ENCODE measurements around the gene SLAMF7.
"Not testable (repeated sequence)": the region's sequence is repeated elsewhere in the genome, so short reads cannot be mapped to it uniquely, and the experiment has no call there.

Gene SLAMF7

DNA sequence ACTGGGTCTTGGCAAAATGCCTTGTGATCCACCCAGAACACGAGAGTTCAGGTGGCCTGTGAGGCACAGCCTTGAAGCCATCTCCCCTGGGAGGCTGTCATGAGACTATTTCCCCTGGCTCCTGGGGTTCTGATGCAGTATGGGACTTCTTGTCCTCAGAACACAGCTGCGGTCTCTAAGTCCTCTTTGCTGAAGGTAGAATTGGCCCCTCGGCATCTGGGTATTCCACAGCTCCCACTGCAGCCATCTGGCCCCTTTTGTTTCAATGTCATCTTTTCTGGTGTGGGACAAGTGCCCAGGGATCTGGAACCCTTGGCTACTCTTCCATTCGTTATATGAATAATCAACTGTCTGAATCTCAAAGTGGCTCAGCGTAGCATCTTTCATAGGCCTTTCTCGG lies 39.9 kb downstream of the SLAMF7 start:
- DNase-seq, result no peak

GRCh38 chr1:160779626-160780397 lies 40.8 kb downstream of the SLAMF7 start:
- no peak for DNase-seq

GRCh38 chr1:160780398-160780755 lies 41.3 kb downstream of the SLAMF7 start:
- no peak for DNase-seq

GRCh38 chr1:160781186-160781766 lies 42.2 kb downstream of the SLAMF7 start:
- no peak for DNase-seq

GRCh38 chr1:160781914-160782689 lies 43.1 kb downstream of the SLAMF7 start:
- no peak for DNase-seq

- DNase-seq, result not testable (repeated sequence)
Observed at GRCh38 chr1:160782988-160783765, 44.1 kb downstream of the SLAMF7 start.

DNA sequence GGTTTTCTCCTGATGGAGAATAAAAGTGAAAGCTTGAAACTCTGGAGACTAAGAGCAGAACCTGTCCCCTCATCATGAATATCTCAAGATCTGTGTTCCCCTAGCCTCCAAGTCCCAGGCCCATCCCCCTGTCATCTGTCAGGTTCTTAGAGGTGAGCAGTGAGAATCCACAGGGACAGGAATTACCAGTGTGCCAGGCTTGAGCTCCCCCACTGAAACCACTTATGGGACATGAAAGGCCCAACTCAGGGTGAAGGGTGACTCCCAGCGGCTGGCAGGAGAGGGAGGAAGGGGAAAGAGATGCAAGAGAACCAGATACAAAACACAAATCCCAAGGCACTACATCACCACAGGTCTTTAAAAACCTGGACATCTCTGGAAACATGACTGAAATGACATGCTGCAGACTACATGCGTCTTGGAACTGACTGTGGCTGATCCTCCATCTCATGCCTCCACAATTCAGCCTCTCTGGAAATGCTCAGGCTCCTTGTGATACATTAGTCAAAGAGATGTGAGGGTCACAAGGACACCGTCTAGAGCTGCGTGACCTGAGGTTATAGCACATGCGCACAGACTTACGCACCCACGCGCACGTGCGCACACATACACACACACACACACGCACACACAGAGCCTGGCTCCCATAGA lies 50.1 kb downstream of the SLAMF7 start:
- DNase-seq, result no peak

DNA sequence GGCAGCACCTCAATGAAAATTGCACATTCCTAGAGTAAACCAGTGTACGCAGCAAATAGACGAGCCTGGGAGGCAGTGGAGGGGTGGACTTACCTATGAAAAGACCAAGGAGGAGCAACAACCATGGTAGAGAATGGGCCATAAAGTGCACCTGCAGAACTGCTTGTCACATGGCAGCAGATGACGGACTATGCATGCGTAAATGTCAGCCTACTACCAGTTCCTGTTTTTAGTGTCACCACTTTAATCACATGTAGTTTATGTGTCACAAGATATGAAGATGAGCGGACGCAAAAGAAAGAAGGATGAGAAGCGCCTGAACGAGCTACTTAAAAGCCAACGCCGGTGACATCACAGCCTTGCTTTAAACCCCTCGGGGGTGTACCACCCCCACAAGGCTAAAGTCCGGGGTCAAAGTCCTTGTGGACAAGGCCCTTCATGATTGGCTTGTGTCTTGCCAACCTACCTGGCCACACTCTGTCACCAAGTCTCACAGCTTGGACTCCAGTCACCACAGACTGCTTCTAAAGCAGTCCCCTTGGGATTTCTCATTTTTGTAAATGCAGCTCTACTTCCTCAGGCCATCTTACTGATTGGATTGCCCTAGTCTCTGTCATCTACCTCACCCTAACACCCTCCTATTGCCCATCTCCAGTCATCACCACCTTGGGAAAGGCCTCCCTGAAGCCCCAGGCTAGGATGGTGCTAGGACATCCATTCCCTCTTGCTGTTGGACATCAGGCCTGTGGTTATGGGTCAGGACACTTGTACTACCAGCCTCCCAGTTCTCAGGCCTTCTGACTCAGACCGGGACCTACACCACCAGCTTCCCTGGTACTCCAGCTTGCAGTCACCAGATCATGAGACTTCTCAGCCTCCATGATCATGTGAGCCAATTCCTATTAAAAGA lies 50.9 kb downstream of the SLAMF7 start:
- no peak for DNase-seq

GRCh38 chr1:160794376-160794775 lies 55.3 kb downstream of the SLAMF7 start:
- DNase-seq, result no peak

- DNase-seq, result no peak
Observed at GRCh38 chr1:160795951-160796383, 56.9 kb downstream of the SLAMF7 start, which contains the start of gene LY9. LY9 (plus strand) TSS chr1:160796174; CDS start chr1:160796188, 14 bp downstream.

DNA sequence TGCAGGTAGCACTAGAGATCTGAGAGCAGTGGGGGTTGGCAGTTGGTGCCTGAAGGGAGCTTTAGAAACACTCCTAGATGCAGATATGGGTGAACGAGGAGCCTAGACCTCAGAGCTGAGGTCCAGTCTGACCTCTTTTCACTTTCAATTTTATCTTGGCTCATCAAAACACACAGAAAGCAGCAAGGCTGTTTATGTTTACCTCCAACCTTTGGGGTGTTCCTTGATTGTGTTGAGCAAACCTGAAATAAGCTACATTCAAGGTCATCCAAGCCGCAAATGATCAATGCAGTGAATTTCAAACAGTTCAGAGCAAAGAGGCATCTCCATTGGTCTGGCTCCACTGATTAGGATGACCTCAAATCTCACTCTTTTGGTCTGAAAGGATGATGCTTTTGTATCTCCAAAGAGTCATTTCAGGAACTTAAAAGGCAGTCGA lies 58.2 kb downstream of the SLAMF7 start:
- DNase-seq, result no peak

- no peak for DNase-seq
Observed at GRCh38 chr1:160797861-160798273, 58.8 kb downstream of the SLAMF7 start.

DNA sequence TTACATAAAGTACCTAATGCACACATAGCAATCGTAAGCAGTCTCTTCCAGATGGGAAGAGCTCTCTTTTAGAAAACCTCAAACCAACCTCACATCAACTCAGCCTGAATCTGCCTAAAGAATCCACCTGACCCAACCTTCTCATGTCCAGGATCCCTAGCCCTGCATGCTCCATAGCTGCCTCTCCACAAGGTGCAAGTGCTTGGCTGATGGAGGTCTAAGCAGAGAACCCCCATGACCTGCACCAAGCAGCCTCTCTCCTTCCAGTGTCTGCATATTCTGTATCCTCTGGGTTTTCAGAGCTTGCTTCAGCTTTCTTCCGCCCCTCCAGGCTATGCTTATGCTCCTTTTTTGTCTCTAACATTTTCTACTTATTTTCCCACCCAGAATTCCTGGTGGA lies 59.4 kb downstream of the SLAMF7 start:
- no peak for DNase-seq

- DNase-seq, result no peak
Observed at GRCh38 chr1:160799641-160800040, 60.6 kb downstream of the SLAMF7 start.

- no peak for DNase-seq
Observed at GRCh38 chr1:160800142-160800541, 61.1 kb downstream of the SLAMF7 start.

- no peak for DNase-seq
Observed at GRCh38 chr1:160800645-160801408, 61.8 kb downstream of the SLAMF7 start.

GRCh38 chr1:160801836-160802580 lies 63.0 kb downstream of the SLAMF7 start:
- DNase-seq, result no peak
